Body of pancreas (tissue), 4 donors: ENCODE results near the gene ARVCF.

Experiments
- CTCF ChIP-seq, 7 experiments: fragments of 450-650 bp in 4 of 7; fragments of 200-600 bp in 3 of 7; sonication (generic) in 3 of 7; IDR thresholded peaks; one replicate each; pipeline ENCODE4 v1.5.1; 2016 to 2019; ENCODE audit warnings: antibody characterized with exemption in 7 of 7
- POLR2A ChIP-seq, 3 donors: fragments of 450-650 bp; IDR thresholded peaks; one replicate each; pipeline ENCODE4 v1.6.1; 2016; ENCODE audit warnings: antibody characterized with exemption in 3 of 3, mild to moderate bottlenecking in 2 of 3

- TF ChIP-seq POLR2A (IDR thresholded peaks at IDR 0.05), result no peak
- no peak for TF ChIP-seq CTCF (IDR thresholded peaks at IDR 0.05)
These were observed 39.1 kb downstream of the ARVCF start for GRCh38 chr22:19977296-19978243.
